Transverse colon (tissue), 3 donors: ENCODE data around the gene CBLC.

Experiments used
- EP300 ChIP-seq: sonication (generic); formaldehyde crosslinking; IDR thresholded peaks from one replicate; pipeline ENCODE4 v1.6.1; 2017; ENCODE audit warnings: antibody characterized with exemption, low read depth
- POLR2A ChIP-seq: fragments of 450-650 bp; IDR thresholded peaks from one replicate; pipeline ENCODE4 v1.6.1; 2016; ENCODE audit warnings: antibody characterized with exemption, mild to moderate bottlenecking, moderate library complexity
- TF ChIP-seq, protein P1 (sequence below), 5 experiments: fragments of 200-600 bp in 3 of 5; fragments of 450-650 bp in 2 of 5; sonication (generic) in 3 of 5; IDR thresholded peaks; 1 replicate in 2 of 5; 2 replicates in 3 of 5; pipeline ENCODE4 v1.5.1; 2016 to 2017; ENCODE audit warnings: antibody characterized with exemption in 5 of 5, inconsistent platforms in 3 of 5, mild to moderate bottlenecking in 2 of 5, moderate library complexity in 1 of 5

DNA sequence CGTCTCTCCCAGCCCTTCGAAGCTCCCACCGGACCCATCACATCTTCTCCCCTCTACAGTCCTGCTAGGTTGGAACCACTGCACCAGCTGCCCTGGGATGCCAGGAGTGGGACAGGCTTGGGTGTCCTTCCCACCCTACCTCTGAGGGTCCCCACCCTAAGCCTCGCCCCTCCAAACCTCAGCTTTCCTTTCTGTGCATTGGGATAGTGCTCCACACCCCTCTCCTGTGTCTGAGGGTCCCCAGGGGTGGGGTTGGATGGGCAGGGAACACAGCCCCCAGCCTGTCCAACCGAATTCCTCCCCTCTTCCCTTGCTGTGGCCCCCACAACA, 31.1 kb upstream of the CBLC start:
- TF ChIP-seq, protein P1, sequence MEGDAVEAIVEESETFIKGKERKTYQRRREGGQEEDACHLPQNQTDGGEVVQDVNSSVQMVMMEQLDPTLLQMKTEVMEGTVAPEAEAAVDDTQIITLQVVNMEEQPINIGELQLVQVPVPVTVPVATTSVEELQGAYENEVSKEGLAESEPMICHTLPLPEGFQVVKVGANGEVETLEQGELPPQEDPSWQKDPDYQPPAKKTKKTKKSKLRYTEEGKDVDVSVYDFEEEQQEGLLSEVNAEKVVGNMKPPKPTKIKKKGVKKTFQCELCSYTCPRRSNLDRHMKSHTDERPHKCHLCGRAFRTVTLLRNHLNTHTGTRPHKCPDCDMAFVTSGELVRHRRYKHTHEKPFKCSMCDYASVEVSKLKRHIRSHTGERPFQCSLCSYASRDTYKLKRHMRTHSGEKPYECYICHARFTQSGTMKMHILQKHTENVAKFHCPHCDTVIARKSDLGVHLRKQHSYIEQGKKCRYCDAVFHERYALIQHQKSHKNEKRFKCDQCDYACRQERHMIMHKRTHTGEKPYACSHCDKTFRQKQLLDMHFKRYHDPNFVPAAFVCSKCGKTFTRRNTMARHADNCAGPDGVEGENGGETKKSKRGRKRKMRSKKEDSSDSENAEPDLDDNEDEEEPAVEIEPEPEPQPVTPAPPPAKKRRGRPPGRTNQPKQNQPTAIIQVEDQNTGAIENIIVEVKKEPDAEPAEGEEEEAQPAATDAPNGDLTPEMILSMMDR (IDR thresholded peaks at IDR 0.05) = no peak
- no peak for TF ChIP-seq POLR2A
- no peak for TF ChIP-seq EP300
